ENCODE measurements around the gene INHBB. TPM values are rescaled to one million over a fixed set of nuclear protein-coding genes. Genes with fewer than 3 reads are reported as not detected.
"Not testable (repeated sequence)": the region's sequence is repeated elsewhere in the genome, so short reads cannot be mapped to it uniquely, and the experiment has no call there.

Gene INHBB
- polyA plus RNA-seq, 4 donors: 0.09 to 0.11 TPM; not detected in 2

DNA sequence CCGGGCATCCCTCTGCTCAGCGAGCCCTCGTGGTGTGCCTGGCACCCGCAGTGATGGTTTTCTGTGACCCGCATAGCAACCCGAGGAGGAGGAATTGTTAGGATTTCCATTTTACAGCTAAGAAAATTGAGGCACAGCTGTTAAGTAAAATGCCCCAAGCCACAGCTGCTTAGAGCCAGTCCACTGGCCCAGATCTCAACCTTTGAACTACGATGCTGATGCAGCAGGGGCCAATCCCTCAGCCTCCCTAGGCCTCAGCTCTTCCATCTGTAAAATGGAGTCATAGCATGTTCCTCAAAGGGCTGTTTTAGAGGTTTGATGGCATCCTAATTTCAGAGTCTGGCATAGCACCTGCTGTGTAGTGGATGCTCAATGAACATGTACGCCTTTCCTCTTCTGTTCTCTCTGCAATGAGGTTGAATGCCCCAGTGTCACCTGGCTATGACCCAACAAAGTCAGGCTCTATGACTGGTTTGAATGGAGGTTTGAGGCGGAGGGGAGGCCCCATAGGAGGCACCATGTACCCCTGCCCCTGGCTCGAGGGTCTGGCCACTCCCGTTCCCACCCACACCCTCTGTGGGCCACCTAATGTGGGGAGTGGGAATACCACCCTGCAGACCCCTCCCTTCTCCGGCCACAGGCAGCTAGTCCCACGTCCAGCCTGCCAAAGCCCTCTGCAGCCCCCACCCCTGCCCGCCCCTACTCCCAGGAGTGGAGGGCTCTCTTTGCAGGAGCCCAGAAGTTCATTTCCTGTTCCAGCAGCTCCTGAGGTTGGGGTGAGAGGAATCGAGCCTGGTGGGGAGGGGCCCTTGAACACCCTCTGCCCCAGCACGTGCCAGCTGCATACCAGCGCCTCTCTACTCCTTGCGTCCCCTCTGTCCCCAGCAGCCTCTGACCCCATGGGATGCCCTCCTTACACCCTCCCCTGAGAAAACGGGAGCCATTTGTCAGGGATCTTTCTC is 31.0 kb downstream of the INHBB start:
- DNase-seq (ENCODE audit: low read depth in 4 of 4, low spot score in 2 of 4): no peak

DNA sequence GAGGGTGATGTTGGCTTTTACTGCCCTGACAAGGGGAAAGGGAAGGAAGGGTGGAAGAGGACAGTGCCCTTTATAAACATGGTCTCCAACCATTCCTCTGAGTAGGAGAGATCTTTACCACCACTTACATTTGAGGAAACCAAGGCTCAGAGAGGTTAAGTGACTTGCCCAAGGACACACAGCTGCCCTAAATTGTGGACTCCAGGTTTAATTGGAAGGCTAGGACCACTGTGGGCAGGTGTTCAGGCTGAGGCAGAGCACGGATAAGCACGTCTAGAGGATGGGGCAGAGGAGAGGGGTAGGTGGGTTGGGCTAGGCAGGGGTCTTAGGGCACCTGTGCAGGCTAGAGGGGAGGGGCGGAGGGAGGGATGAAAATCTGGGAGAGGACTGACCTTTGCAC is 32.7 kb downstream of the INHBB start:
- no peak for DNase-seq (ENCODE audit: low read depth in 4 of 4, low spot score in 2 of 4)

- no peak for DNase-seq (ENCODE audit: low read depth in 4 of 4, low spot score in 2 of 4)
Measured at GRCh38 chr2:120379916-120380893, 34.3 kb downstream of the INHBB start.

- no peak for DNase-seq (ENCODE audit: low read depth in 4 of 4, low spot score in 2 of 4)
Measured at GRCh38 chr2:120381192-120381591, 35.3 kb downstream of the INHBB start.

DNA sequence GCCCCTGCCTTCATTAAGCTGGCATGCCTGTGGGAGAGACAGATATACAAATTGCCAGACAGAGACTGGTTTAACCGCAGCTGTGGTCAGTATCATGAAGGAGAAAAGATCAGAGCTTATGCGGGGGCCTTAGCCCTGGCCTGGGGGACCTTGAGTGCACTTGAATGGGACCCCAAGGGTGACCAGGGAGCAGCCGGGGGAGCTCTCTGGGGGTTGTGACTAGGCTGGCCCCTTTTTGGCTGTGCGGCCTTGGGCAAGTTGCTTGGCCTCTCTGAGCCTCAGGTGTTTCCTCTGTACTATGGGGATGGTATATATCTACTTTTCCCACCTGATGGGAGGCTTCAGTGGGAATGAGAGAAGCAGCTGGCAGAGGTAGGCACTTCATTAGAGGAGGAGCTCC is 35.7 kb downstream of the INHBB start:
- DNase-seq (ENCODE audit: low read depth in 4 of 4, low spot score in 2 of 4): no peak

GRCh38 chr2:120382541-120383144 is 36.7 kb downstream of the INHBB start:
- no peak for DNase-seq (ENCODE audit: low read depth in 4 of 4, low spot score in 2 of 4)

GRCh38 chr2:120383191-120383590 is 37.3 kb downstream of the INHBB start:
- DNase-seq (ENCODE audit: low read depth in 4 of 4, low spot score in 2 of 4): no peak

- no peak for DNase-seq (ENCODE audit: low read depth in 4 of 4, low spot score in 2 of 4)
Measured at GRCh38 chr2:120383631-120384340, 37.9 kb downstream of the INHBB start.

DNA sequence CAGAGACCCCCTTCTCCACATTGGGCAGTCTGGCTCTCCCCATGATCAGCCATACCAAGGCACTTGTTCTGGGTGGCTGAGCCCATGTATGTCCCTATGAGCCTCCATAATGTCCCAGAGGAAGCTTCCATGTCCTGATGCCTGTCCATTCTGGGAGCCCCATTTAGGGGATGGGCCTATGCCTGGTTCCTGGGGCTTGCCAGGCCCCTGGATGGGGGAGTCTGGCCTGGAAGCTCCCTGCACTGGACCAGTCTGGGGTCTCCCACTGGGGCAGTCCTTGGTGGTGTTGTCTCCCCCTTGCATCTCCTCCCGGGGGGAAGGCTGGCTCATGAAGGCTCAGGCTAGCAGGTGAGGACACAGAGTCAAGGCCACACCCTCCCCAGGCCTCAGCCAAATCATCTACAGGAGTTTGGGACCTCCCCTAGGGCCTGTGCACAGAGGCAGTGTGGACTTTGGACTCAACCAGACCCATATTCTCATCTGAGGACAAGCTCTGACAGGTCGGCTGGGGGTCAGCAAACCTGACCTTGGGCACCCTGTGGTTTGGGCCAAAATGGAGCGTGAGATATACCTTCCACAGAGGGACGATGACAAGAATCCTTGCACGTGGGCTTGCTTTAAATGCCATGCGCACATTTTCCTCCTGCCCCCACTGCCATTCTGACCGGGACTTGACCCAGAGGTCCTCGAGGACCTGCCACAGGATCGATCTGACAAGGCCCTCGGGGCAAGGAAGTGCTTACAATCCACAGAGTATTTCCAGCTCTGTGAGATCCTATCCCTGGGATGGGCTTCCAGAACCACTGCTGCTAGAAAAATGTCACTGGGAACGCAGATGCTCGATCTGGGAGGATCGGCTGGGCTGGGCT is 38.8 kb downstream of the INHBB start:
- no peak for DNase-seq (ENCODE audit: low read depth in 4 of 4, low spot score in 2 of 4)

- no peak for DNase-seq (ENCODE audit: low read depth in 4 of 4, low spot score in 2 of 4)
Measured at GRCh38 chr2:120385355-120386127, 39.6 kb downstream of the INHBB start.

- no peak for DNase-seq (ENCODE audit: low read depth in 4 of 4, low spot score in 2 of 4)
Measured at GRCh38 chr2:120388222-120389035, 42.5 kb downstream of the INHBB start.

DNA sequence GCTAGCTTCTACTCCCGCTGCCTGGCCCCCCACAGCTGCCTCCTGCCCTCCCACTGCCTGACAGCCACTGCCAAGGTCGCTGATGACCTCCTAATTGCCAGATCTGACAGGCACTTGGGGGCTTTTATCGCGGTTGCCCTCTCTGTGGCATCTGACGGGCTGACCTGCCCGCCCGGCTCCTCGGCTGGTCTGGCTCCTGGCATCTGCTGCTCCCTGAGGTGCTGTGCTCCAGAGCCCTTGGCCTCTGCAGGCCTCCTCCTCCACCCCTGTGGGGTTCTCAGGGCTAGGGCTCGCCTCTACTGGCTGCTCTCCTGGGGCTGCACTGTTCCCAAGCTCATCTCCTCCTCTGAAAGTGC is 43.1 kb downstream of the INHBB start:
- DNase-seq (ENCODE audit: low read depth in 4 of 4, low spot score in 2 of 4): no peak

DNA sequence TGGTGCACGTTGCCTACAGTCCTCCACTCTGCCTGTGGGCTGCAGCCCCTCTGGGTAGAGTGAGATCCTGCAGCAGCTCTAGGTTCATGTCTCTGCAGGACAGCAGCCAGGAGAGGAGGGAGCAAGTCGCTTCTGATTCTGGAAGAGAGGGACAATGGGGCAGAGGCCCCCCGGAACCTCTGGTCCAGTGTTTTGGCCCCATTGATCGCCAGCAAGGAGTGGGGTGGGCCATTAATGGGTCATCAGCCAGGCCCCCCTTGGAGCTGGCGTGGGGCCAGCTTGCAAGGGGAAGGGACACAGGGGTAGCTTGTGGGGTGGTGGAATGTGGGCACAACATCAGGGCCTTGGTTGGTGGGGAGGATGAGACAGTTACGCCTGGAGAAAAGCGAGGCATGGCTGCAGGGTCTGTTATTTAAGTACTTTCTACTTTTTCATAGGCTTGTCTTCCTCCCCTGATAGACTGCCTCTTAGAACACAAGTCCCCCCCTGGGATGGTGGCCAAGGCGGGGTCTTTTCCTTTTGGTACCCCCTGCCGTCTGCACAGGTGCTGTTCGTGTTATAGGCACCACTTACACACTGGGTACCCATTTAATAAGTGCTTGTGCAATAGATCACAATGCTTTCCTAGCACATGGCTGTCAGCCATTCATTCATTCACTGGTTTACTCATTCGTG is 44.6 kb downstream of the INHBB start:
- DNase-seq (ENCODE audit: low read depth in 4 of 4, low spot score in 2 of 4): no peak

DNA sequence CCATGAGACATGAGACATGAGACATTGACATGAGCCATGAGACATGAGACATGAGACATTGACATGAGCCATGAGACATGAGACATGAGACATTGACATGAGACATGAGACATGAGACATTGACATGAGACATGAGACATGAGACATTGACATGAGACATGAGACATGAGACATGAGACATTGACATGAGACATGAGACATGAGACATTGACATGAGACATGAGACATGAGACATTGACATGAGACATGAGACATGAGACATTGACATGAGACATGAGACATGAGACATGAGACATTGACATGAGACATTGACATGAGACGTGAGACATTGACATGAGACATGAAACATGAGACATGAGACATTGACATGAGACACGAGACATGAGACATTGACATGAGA is 45.4 kb downstream of the INHBB start:
- DNase-seq (ENCODE audit: low read depth in 4 of 4, low spot score in 2 of 4): not testable (repeated sequence)

DNA sequence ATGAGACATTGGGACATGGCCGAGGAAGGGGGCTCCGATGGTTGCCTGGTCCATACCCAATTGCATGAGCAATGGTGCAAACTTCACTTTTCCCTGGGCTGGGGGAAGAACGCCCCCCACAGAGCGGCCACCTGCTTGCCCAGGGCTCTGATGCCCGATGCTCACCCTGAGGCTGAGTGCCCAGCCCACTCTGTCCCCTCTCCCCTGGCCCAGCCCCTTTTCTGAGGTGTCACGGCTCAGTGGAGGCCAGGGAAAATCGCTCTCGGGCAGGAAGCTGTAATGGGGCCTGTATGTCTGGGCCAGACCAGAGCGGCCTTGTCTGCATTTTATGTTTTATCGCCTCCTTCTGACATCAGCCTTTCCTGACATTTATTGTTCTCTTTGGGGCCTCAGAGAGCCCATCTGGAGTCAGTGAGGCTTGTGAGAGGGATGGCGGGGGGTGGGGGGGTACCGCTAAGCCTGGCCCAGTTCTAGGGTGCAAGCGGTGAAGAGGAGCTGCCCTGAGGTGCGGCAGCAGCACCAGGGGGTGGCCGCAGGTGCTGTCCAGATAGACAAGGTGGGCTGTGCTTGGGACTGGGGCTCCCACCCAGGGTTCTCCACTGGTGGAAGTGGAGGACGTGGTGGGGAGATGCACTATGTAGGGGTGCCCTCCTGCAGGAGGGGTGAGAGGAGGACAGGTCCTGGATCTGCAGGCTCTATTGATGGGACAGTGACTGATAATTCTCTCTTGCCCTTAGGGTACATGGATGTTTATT is 46.2 kb downstream of the INHBB start:
- DNase-seq (ENCODE audit: low read depth in 4 of 4, low spot score in 2 of 4): peak in 1 of 4 donors; percentile 20

DNA sequence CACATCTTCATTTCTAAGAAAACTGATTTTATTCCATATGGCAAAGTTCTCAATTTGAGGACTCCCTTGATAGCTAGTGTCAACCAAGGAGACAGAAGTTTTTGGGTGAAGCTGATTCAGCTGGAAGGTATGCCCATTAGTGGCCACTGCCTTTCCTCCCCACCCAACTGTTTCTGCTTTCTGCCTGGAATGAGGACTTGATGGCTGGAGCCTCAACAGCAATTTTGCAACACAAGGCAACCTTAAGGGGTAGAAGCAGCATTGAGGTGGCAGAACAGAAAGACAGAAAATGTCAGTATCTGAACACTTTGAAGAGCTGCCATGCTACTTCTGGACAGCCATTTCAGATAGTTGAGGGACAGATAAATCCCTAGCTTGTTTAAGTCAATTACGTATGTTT is 47.0 kb downstream of the INHBB start:
- DNase-seq (ENCODE audit: low read depth in 4 of 4, low spot score in 2 of 4): no peak
